ENCODE data around the gene SCAMP5.

- TF ChIP-seq, protein P1, sequence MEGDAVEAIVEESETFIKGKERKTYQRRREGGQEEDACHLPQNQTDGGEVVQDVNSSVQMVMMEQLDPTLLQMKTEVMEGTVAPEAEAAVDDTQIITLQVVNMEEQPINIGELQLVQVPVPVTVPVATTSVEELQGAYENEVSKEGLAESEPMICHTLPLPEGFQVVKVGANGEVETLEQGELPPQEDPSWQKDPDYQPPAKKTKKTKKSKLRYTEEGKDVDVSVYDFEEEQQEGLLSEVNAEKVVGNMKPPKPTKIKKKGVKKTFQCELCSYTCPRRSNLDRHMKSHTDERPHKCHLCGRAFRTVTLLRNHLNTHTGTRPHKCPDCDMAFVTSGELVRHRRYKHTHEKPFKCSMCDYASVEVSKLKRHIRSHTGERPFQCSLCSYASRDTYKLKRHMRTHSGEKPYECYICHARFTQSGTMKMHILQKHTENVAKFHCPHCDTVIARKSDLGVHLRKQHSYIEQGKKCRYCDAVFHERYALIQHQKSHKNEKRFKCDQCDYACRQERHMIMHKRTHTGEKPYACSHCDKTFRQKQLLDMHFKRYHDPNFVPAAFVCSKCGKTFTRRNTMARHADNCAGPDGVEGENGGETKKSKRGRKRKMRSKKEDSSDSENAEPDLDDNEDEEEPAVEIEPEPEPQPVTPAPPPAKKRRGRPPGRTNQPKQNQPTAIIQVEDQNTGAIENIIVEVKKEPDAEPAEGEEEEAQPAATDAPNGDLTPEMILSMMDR (conservative IDR thresholded peaks at IDR 0.05; ENCODE audit: low read depth, low read length): no peak
- TF ChIP-seq MAZ (IDR thresholded peaks at IDR 0.05; ENCODE audit: borderline replicate concordance, low read depth, low read length) (no peak), POLR2A (IDR thresholded peaks at IDR 0.05; ENCODE audit: low read depth, low read length) (no peak), RAD21 (IDR thresholded peaks at IDR 0.05; ENCODE audit: low read length) (no peak), RFX5 (IDR thresholded peaks at IDR 0.05; ENCODE audit: low read depth, low read length) (no peak), CHD1 (IDR thresholded peaks at IDR 0.05; ENCODE audit: low read depth, low read length) (no peak), MAFK (IDR thresholded peaks at IDR 0.05; ENCODE audit: low read depth, low read length) (no peak), SMC3 (IDR thresholded peaks at IDR 0.05; ENCODE audit: low read depth, low read length) (no peak), ELK1 (IDR thresholded peaks at IDR 0.05; ENCODE audit: borderline replicate concordance, low read depth, low read length) (no peak)
- TF ChIP-seq, protein P2, sequence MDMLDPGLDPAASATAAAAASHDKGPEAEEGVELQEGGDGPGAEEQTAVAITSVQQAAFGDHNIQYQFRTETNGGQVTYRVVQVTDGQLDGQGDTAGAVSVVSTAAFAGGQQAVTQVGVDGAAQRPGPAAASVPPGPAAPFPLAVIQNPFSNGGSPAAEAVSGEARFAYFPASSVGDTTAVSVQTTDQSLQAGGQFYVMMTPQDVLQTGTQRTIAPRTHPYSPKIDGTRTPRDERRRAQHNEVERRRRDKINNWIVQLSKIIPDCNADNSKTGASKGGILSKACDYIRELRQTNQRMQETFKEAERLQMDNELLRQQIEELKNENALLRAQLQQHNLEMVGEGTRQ (IDR thresholded peaks at IDR 0.05; ENCODE audit: low read depth, low read length): no peak
Observed at GRCh38 chr15:75061272-75061671, 65.9 kb downstream of the SCAMP5 start.
